Non-pigmented ciliary epithelial cell (primary cell): ENCODE data around the gene SGMS1.

ENCODE experiments used
- DNase-seq: peaks from one replicate; pipeline ENCODE4 v3.0.0-alpha.2; 2010; ENCODE audit warnings: low read depth

SGMS1 gene

DNA sequence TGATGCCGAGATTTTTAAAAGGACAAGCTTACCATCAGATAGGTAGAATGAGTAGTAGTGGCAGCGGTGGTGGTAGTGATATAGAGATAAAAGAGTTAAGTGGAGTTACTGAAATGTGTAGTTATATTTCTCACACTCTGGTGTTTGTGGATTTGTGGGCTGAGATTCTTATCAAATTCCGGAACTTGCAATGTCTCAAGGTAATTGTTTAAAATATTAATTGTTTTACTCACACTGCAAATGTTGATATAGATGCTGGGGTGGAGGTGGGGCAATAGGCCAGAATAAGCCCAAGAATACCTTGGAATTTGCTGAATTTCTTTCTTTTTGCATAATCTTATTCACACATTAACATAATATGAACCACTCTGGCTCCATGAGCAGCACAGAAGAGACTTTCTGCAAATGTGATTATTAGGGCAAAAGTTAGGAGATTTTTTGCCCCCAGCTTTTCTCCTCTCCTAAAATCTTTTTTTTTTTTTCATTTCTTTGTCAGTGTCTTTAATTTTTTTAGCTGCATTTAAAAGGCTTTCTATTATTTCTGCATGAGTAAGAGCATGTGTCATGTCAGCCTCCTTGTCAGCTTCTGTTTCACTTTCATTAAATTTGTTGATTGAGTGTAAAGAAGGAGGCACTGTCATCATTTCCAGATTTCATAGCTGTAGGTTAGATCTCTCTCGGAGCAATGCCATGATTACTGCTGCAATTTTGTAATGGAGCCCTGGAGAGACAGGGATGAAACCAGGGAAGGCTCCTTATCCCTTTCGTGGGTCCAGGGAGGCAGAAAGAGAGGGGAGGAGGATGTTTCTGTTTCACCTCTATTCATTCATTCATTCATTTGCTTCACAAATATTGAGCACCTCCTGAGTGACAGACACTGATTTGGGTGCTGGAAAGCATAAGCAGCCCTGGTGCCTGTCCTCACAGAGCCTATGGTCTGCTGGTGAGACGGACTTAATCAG, 13.1 kb upstream of the SGMS1 start:
- DNase-seq = no peak

DNA sequence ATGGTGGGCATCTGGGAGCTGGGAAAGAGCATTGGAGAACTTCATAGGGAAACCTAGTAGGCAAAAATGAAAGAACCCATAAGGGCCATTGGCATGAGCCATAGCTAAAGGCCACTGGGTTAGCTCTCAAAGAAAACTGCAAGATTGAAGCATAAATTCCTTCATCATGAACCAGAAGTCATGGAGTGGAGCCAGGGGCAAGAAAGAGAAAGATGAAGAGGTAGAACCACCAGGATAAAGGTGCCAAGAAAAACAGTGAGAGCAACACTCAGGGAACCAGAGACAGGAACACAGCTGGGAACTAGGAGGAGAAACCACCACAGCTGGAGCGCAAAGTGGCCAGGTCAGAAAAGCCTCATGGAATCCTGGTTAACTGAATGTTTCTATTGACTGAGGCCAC, 11.5 kb upstream of the SGMS1 start:
- DNase-seq = peak; percentile 58

GRCh38 chr10:50634479-50634878, 10.7 kb upstream of the SGMS1 start:
- no peak for DNase-seq

- no peak for DNase-seq
Observed at GRCh38 chr10:50631052-50631451, 7.3 kb upstream of the SGMS1 start.

- no peak for DNase-seq
Observed at GRCh38 chr10:50629495-50630122, 5.9 kb upstream of the SGMS1 start.

DNA sequence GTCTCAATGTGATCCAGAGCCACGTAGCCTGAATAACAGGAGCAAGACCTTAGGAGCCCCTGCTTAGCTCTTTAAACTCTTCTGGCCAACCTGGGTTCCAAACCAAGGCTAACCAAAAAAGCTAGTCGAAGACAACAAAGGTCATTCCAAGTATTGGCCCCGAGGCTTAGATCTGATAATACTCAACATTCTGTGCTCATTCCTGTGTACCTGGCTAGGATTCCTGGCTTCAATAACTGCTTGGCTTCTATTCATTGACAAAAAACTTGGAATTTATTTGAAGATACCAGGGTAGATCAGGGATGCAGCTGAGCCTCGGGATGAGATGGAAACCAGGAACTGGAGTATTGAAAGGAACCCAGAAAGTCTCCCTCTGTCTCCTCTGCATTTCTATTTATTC, 4.1 kb upstream of the SGMS1 start:
- no peak for DNase-seq

GRCh38 chr10:50627443-50627842, 3.7 kb upstream of the SGMS1 start:
- no peak for DNase-seq

DNA sequence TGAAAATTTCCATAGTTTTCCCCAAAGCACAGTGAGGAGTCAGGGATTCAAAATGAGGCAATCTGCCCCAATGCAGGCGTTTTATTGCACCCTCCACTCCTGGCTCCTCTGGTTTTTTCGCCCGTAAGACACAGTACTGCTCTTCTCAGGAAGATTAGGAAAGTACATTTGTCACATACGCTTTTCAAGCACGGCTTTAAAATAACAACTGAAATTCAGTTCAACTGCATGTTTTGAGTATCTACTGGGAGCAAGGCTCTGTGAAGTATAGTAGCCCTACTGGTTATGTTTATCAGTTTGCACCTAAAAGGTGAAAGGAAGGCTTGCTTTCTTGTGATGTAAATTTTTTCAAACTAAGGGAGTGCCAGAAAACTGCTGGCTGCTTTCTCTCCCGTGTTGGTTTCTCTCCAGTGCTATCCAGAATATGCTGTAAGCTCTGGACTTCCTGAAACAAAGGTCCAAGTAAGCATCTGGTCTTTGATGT, 1.9 kb upstream of the SGMS1 start:
- no peak for DNase-seq

GRCh38 chr10:50624866-50625501, 1.2 kb upstream of the SGMS1 start:
- DNase-seq = no peak

DNA sequence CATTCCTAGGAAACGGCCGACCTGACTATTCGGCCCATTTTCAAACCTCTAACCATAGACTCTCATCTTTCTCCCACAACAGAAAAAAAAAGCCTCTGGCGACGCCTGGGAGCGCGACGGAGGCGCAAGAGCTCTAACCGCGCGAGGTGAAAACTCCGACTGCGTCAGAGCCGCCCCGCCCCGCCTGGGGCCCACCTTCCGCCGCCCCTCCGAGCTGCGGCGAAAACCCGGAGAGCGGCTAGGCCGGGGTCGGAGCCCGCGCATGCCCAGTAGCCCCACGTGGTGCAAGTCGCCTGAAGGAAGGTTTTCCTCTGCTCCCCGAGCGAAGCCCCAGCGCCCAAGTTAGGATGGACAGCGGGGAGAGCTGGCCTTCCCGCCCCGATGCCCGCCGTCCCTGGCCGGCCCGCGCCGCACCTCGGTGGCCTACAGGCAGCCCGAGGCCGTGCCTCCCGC, 683 bp upstream of the SGMS1 start:
- DNase-seq = peak; percentile 72

DNA sequence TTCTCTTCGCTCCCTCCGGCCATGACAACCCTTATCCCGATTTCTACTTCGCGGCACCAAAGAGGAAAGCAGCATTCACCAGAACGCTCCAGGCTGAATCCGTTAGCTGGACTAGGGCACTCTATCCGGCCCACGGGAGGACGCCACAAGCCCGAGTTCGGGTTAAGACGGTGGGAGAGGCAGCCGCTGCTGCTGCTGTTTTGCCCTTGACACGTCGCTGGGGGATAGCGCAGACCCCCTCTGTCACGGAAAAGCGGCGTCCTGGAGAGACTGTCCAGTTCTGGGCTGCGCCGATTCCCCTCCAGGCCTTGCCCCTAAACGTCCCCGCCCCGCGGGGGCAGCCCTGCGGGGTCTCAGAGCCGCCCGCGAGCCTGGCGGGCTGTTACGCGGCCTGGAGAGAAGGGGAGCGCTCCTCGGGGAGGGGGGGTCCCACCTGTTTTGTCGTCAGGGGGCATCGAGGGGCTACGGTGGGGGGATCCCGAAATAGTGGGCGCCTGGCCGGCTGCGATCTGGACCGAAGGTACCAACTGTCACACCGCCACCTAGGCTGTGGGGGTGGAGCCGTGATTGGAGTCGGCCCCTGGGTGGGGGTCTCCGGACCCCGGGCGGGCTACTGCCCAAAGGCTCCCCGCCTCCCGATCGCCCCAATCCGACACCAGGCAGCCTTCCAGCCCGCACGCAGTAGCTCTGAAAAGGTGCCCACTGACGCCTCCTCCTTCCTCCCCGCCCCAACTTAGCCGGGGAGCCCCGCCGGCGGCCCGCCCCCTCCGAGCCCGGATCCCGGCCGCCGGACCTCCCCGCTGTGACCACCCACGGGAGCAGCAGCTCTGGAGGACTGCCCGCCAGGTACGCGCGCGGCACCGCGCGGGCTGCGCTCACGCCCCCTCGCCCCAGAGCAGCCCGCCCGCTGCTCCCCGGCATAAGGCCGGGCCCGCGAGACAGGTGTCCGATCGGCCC, 772 bp downstream of the SGMS1 start:
- no peak for DNase-seq

DNA sequence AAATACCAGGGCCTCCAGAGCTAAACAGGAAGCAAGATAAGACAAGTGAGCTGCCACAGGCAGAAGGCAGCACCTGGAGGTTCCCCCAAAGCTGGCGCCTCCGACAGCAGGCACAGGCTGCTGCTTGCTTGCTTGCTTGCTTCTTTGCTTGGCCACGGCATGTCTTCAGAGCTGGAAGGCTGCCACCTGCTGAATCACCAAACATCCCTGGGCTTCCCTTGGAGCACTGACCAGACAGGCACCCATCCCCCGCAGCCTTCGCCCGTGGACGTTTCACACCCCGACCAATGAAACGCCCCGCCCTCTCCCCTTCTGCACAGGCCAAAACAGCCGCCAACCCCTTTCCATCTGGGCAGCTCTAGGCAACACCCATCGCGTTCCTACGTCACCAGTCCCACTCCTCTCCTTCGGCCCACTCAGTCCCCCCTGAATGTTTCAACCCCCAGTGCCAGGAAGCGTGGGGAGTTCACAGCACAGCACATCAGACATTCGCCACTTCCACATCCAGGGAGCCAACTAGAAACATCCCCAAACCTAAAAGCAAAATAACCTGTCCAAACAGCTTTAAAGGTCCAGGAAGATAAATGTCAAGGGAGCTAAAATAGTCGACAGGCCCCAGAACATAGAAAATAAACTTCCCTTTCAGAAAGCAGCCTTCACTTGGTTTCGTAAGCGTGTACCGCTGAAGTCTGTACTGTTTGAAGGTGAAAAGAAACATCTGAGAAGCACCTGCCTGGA, 1.6 kb downstream of the SGMS1 start:
- DNase-seq = peak; percentile 82

GRCh38 chr10:50620899-50621298, 2.9 kb downstream of the SGMS1 start:
- DNase-seq = no peak

- DNase-seq = no peak
Observed at GRCh38 chr10:50619882-50620281, 3.9 kb downstream of the SGMS1 start.

DNA sequence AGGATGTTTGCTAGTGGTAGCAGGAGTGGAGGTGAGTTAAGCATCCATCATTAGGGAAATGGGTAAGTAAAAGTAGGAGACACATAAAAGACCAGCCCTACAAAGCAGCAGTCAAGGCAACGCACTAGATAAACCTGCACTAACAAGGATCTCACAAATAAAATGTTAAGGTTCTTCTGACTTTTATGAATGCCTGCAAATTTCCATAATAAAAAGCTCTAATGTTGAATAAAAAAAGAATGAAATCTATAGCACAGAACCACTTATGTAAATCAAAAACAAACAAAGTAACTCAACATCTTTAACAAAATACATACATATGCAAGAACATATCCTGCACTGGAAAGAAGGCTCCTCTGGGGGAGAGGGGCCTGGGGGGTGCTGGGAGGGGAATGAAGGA, 4.6 kb downstream of the SGMS1 start:
- DNase-seq = no peak

- no peak for DNase-seq
Observed at GRCh38 chr10:50618624-50619023, 5.1 kb downstream of the SGMS1 start.

DNA sequence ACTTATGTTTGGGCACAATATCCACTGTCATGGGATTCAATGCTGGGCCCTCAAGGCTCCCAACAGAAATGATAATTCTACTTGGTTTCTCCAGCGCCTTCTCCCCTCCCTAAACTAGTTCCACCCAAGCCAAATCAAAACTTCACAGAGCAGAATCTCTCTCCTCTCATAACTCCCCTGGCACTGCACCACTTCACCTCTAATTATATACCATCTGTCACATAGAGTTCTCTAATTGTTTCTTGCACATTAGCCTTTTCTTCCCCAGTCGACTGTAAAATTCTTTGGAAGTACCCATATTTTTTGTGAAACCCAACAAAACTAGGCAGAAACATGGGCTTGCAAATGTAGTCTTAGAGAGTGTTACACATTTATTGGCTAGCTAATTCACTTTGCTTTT, 8.1 kb downstream of the SGMS1 start:
- DNase-seq = no peak

DNA sequence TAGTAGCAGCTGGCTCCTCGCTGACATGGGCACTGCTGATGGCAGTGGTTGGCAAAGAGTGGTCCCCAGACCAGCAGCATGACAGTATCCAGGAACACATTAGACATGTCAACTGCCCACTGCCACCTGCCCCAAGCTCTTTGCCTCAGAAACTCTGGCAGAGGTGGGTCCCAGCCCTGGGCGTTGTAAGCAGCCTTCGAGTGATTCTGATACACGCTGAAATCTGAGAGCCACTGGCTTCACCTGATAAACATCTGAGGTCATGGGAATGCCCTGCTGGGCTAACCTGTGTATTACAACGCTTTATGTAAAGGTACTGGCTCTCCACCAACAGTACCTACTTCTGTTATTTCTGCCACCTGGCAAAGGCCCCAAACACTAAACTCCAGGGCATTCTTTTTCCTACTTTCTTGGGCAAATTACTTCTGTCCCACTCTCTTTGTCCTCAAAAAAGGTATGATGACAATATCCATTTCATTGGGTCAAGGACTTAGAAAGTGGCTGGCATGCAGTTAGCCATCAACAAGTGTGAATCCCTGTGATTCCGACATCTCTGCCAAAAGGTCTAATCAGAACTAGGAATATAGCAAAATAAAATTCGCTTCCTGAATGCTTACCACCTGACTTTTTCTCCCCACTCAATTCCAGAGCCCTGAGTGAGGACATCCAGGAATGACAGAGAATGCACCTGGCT, 9.2 kb downstream of the SGMS1 start:
- DNase-seq = no peak

DNA sequence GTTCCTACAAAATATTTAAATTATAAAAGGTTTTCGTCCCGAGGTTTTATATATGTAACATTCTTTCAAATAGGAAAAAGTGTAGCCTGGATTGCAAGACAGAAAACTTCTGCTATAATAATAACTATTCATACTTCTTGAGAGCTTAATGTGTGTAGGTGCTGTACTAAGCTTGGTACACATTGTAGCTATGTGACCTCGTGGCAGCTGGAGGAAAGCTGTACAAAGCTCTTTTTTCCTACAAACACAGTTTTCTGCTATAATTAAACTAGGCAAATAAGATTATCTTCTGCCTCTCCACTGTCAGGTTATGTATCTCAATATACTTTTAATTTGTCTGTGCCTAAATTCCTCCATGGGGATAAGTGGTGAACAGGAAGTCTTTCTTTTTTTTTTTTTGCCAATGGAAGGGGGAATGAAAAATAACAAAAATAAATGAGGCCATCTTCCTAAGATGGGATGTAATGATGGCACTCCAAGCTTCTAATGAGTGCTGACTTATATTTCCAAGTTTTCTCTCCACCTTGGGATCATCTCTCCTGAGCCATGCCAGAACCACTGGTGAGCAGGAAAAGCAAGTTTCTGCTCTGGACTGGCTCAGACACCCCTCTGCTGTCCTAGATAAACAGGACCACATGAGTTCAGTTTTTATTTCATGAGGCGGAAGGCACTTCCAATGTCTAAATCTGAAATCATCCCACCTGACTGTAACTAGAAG, 9.9 kb downstream of the SGMS1 start:
- no peak for DNase-seq

DNA sequence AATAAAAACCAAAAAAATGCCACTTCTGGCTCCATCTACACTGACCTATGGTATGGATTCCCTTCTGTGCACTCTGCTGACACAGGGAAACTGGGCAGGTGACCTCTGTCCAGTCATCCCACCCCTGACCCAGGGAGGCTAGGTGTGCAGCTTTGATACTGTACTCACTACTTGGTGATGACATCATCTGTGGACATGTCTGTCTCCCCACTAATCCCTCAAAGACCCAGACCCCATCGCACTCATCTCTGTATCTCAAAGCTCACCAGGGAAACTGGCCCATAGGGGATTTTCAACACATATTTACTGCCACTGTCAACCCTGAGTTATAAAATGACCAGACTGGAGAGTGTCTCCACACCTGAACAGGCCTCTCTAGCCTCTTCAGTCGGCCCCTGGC, 10.6 kb downstream of the SGMS1 start:
- no peak for DNase-seq
